H1 (cell line): ENCODE results near the gene LRP11. TPM values are rescaled to one million over a fixed set of nuclear protein-coding genes. Genes with fewer than 3 reads are reported as not detected.
"Not testable (repeated sequence)": the region's sequence is repeated elsewhere in the genome, so short reads cannot be mapped to it uniquely, and the experiment has no call there.

Experiments used
- CTCF ChIA-PET: fragments of 300-600 bp; sonication (Branson Sonifier 250); formaldehyde crosslinking; loops from one replicate; lab custom pipeline; 2021; ENCODE audit not compliant: partially characterized antibody; lab: Charles Lee
- POLR2A ChIA-PET: fragments of 300-600 bp; sonication (Branson Sonifier 250); formaldehyde crosslinking; loops from one replicate; lab custom pipeline; 2021; ENCODE audit warnings: inconsistent platforms; ENCODE audit not compliant: partially characterized antibody; lab: Charles Lee
- DNase-seq, 2 experiments: peaks; one replicate each; pipeline versions ENCODE4 v3.0.0 to v3.0.0-alpha.2; 2010 to 2022; ENCODE audit warnings: low spot score in 2 of 2, low read depth in 1 of 2, mixed read lengths in 1 of 2
- FAIRE-seq: peaks from 2 replicates; lab custom pipeline; 2011; peaks lifted over from hg19 to GRCh38; lab: Jason Lieb, UNC
- H2AFZ ChIP-seq: 2 replicates; pipeline ENCODE4 v1.8.1; 2012; ENCODE audit warnings: low read length, inconsistent platforms
- H2AK5ac ChIP-seq: 2 replicates; pipeline ENCODE4 v1.6.1; 2013; ENCODE audit warnings: low read depth, low read length
- H2BK120ac ChIP-seq: replicated peaks from 2 replicates; pipeline ENCODE3; 2013; ENCODE audit warnings: low read depth, low read length, inconsistent platforms
- H2BK12ac ChIP-seq: 2 replicates; pipeline ENCODE4 v1.6.1; 2013; ENCODE audit warnings: low read depth, low read length
- H2BK15ac ChIP-seq: 2 replicates; pipeline ENCODE4 v1.6.1; 2013; ENCODE audit warnings: low read length
- H2BK20ac ChIP-seq: 2 replicates; pipeline ENCODE4 v1.6.1; 2013; ENCODE audit warnings: low read length
- H2BK5ac ChIP-seq: 2 replicates; pipeline ENCODE4 v1.6.1; 2013; ENCODE audit warnings: low read depth, low read length
- H3K14ac ChIP-seq: 2 replicates; pipeline ENCODE4 v1.6.1; 2013; ENCODE audit warnings: inconsistent platforms; ENCODE audit not compliant: insufficient read length
- H3K18ac ChIP-seq: 2 replicates; pipeline ENCODE4 v1.6.1; 2013; ENCODE audit warnings: low read length; ENCODE audit errors: extremely low read depth
- H3K23ac ChIP-seq: 2 replicates; pipeline ENCODE4 v1.6.1; 2013; ENCODE audit warnings: inconsistent platforms; ENCODE audit not compliant: insufficient read length
- H3K23me2 ChIP-seq: 2 replicates; pipeline ENCODE4 v1.6.1; 2013; ENCODE audit warnings: low read depth, low read length
- H3K27ac ChIP-seq: 2 replicates; pipeline ENCODE4 v1.6.1; 2011; ENCODE audit warnings: low read depth, low read length, inconsistent platforms
- H3K27me3 ChIP-seq, 4 experiments: replicated peaks in 1 of 4; 1 replicate in 1 of 4; 2 replicates in 3 of 4; pipeline versions ENCODE4 v1.6.1 to v1.8.1; 2011 to 2013; ENCODE audit warnings: low read length in 3 of 4, mild to moderate bottlenecking in 3 of 4, inconsistent platforms in 2 of 4, mixed read lengths in 2 of 4, moderate library complexity in 1 of 4; ENCODE audit not compliant: control insufficient read depth in 3 of 4, insufficient read depth in 3 of 4; ENCODE audit errors: extremely low read depth in 1 of 4
- H3K36me3 ChIP-seq, 4 experiments: 2 replicates each; pipeline versions ENCODE4 v1.6.1 to v1.8.1; 2011 to 2013; ENCODE audit warnings: mild to moderate bottlenecking in 4 of 4, low read length in 3 of 4, moderate library complexity in 2 of 4, control low read depth in 1 of 4, inconsistent platforms in 1 of 4; ENCODE audit not compliant: insufficient read depth in 4 of 4, control insufficient read depth in 2 of 4
- H3K4ac ChIP-seq: replicated peaks from 2 replicates; pipeline ENCODE3; 2013; ENCODE audit warnings: low read length, low read depth, mixed read lengths, inconsistent platforms; ENCODE audit not compliant: insufficient read length
- H3K4me1 ChIP-seq, 4 experiments: replicated peaks in 1 of 4; 1 replicate in 1 of 4; 2 replicates in 3 of 4; pipeline versions ENCODE4 v1.6.1 to v1.8.1; 2011 to 2013; ENCODE audit warnings: low read length in 3 of 4, inconsistent platforms in 2 of 4, mixed read lengths in 1 of 4; ENCODE audit not compliant: insufficient read depth in 4 of 4, control insufficient read depth in 3 of 4
- H3K4me2 ChIP-seq, 2 experiments: 2 replicates each; pipeline versions ENCODE4 v1.6.1 to v1.8.1; 2011 to 2013; ENCODE audit warnings: low read depth in 2 of 2, low read length in 2 of 2, control low read depth in 1 of 2, inconsistent platforms in 1 of 2, mild to moderate bottlenecking in 1 of 2; ENCODE audit not compliant: insufficient read depth in 1 of 2
- H3K4me3 ChIP-seq, 4 experiments: fragments of 200-600, 300-600 bp in 1 of 4; sonication (generic), shearing (Covaris generic), sonication (Bioruptor Twin) in 1 of 4; 2 replicates each; pipeline versions ENCODE4 v1.5.1 to v1.8.1; 2011 to 2016; ENCODE audit warnings: low read length in 4 of 4, low read depth in 3 of 4, control low read depth in 2 of 4, inconsistent platforms in 2 of 4, mild to moderate bottlenecking in 2 of 4, mixed read lengths in 1 of 4, moderate library complexity in 1 of 4; ENCODE audit not compliant: insufficient read depth in 2 of 4; ENCODE audit errors: extremely low read depth in 1 of 4
- H3K56ac ChIP-seq: replicated peaks from 2 replicates; pipeline ENCODE3; 2013; ENCODE audit warnings: low read depth, mild to moderate bottlenecking, mixed read lengths, low read length, inconsistent platforms; ENCODE audit not compliant: insufficient read length
- H3K79me1 ChIP-seq: 2 replicates; pipeline ENCODE4 v1.6.1; 2013; ENCODE audit warnings: low read depth, low read length, control low read depth
- H3K79me2 ChIP-seq, 2 experiments: 2 replicates each; pipeline versions ENCODE4 v1.6.1 to v1.8.1; 2012 to 2013; ENCODE audit warnings: low read length in 2 of 2, mild to moderate bottlenecking in 2 of 2, inconsistent platforms in 1 of 2; ENCODE audit not compliant: insufficient read depth in 2 of 2, control insufficient read depth in 1 of 2
- H3K9ac ChIP-seq, 4 experiments: replicated peaks in 1 of 4; 1 replicate in 1 of 4; 2 replicates in 3 of 4; pipeline versions ENCODE4 v1.6.1 to v1.8.1; 2011 to 2013; ENCODE audit warnings: low read depth in 3 of 4, low read length in 3 of 4, control low read depth in 2 of 4, mild to moderate bottlenecking in 2 of 4, moderate library complexity in 2 of 4, inconsistent platforms in 1 of 4; ENCODE audit errors: extremely low read depth in 1 of 4
- H3K9me3 ChIP-seq, 2 experiments: 2 replicates each; pipeline versions ENCODE4 v1.6.1 to v1.8.1; 2012 to 2013; ENCODE audit warnings: mild to moderate bottlenecking in 2 of 2, moderate library complexity in 2 of 2, control low read depth in 1 of 2, inconsistent platforms in 1 of 2, low read depth in 1 of 2, low read length in 1 of 2, mixed read lengths in 1 of 2; ENCODE audit not compliant: insufficient read depth in 2 of 2
- H4K20me1 ChIP-seq, 2 experiments: replicated peaks in 1 of 2; 2 replicates each; pipeline versions ENCODE3 to v1.8.1; 2011 to 2013; ENCODE audit warnings: inconsistent platforms in 2 of 2, low read length in 2 of 2, mild to moderate bottlenecking in 1 of 2; ENCODE audit not compliant: insufficient read depth in 2 of 2, control insufficient read depth in 1 of 2
- H4K5ac ChIP-seq: 2 replicates; pipeline ENCODE4 v1.6.1; 2013; ENCODE audit warnings: low read length, low read depth, mixed read lengths, inconsistent platforms; ENCODE audit not compliant: insufficient read length
- H4K8ac ChIP-seq: 2 replicates; pipeline ENCODE4 v1.8.0; 2013; ENCODE audit warnings: mild to moderate bottlenecking, moderate library complexity, low read length, inconsistent platforms; ENCODE audit not compliant: insufficient read depth; ENCODE audit errors: extremely low read depth
- H4K91ac ChIP-seq: replicated peaks from 2 replicates; pipeline ENCODE3; 2013; ENCODE audit warnings: low read length, mixed read lengths, inconsistent platforms; ENCODE audit not compliant: insufficient read length
- WGBS, 2 experiments: shearing (Covaris generic) in 1 of 2; methylation state at CpG; one replicate each; pipeline versions ENCODE4 v1.1.6 to v1.1.7; 2013 to 2015; ENCODE audit warnings: low lambda C conversion rate in 2 of 2, mixed read lengths in 2 of 2, inconsistent platforms in 1 of 2, low coverage in 1 of 2, missing lambda C conversion rate in 1 of 2; ENCODE audit not compliant: insufficient replicate concordance in 2 of 2, insufficient coverage in 1 of 2, insufficient read length in 1 of 2; ENCODE audit errors: extremely low coverage in 1 of 2, missing lambda C conversion rate in 1 of 2; 5-methylcytosine and 5-hydroxymethylcytosine counted together
- polyA plus RNA-seq, 7 experiments: library from polyadenylated mRNA; depleted of rRNA in 3 of 7; stranded (reverse) in 5 of 7; unstranded in 2 of 7; fragments of >200 nt in 5 of 7; fragments of 200-250 nt in 2 of 7; gene quantifications; 1 replicate in 5 of 7; 2 replicates in 1 of 7; 4 replicates in 1 of 7; pipeline versions ENCODE4 v1.2.1 to v1.2.3, GENCODE V29; 2011 to 2013; ENCODE audit warnings: missing spikeins in 2 of 7, mixed read lengths in 2 of 7
- total RNA-seq: library from RNA; stranded (reverse); fragmentation: NEBNext Ultra II Directional; extraction: Animal tissue kit (Norgen Biotek cat#: 25700); gene quantifications from 2 replicates; pipeline ENCODE4 v1.2.1, GENCODE V29; 2021

Gene LRP11
- total and polyA plus RNA-seq, 2 of the 8 experiments (the other 6 are each of a cell fraction or from before 2014, with no cell fraction given) = 11.0 to 20.0 TPM

GRCh38 chr6:149844036-149844435, 20.1 kb downstream of the LRP11 start:
- H3K79me2 ChIP-seq, H3K4ac ChIP-seq, H3K56ac ChIP-seq, H3K4me2 ChIP-seq, H3K36me3 ChIP-seq, H3K23ac ChIP-seq, H2BK20ac ChIP-seq, H2BK12ac ChIP-seq, POLR2A ChIA-PET, H4K20me1 ChIP-seq, H3K9ac ChIP-seq, FAIRE-seq, H3K23me2 ChIP-seq, H3K79me1 ChIP-seq, H3K9me3 ChIP-seq, H3K27ac ChIP-seq, H3K18ac ChIP-seq, H3K4me1 ChIP-seq, H3K4me3 ChIP-seq, H3K14ac ChIP-seq, H2BK5ac ChIP-seq, H2AK5ac ChIP-seq, H2AFZ ChIP-seq, H4K91ac ChIP-seq, DNase-seq, H2BK120ac ChIP-seq, H4K5ac ChIP-seq, H3K27me3 ChIP-seq, H2BK15ac ChIP-seq: not testable (repeated sequence)
- WGBS, 2 experiments = 100% methylated on average over 4 of the region's 4 CpGs; no CpG with 5 or more reads in 1 of the 2 experiments
- CTCF ChIA-PET = interaction anchor here (0.7 to 15.4 kb wide), 10 partner anchors 8 to 227 kb away, joined by 3 to 195 read pairs (median 4); partner anchors contain the start of genes LRP11 and RAET1E
- peak overlapping the region; percentile 62; the same call in 1 of the 2 replicates for H4K8ac ChIP-seq
